CD8-positive, alpha-beta memory T cell (primary cell): Measurements from ENCODE around the gene MEIS2. TPM values are rescaled to one million over a fixed set of nuclear protein-coding genes. Genes with fewer than 3 reads are reported as not detected.

Experiments
- CTCF ChIA-PET: fragments of 350-600 bp; sonication (Branson Sonifier 250); formaldehyde crosslinking; loops from one replicate; lab custom pipeline; 2021; ENCODE audit warnings: antibody characterized with exemption; lab: Charles Lee
- POLR2A ChIA-PET: fragments of 350-600 bp; sonication (Branson Sonifier 250); formaldehyde crosslinking; loops from one replicate; lab custom pipeline; 2021; ENCODE audit warnings: antibody characterized with exemption; lab: Charles Lee
- DNase-seq, 5 donors: peaks; one replicate each; pipeline versions ENCODE4 v3.0.0 to v3.0.0-alpha.2; 2020 to 2022; ENCODE audit warnings: mixed read lengths in 1 of 5
- H3K27ac ChIP-seq: one replicate; pipeline ENCODE4 v1.7.0; 2013; ENCODE audit warnings: low read depth, mild to moderate bottlenecking, low read length, moderate library complexity
- H3K27me3 ChIP-seq: 2 replicates; pipeline ENCODE4 v1.7.0; 2013; ENCODE audit warnings: low read length, mild to moderate bottlenecking; ENCODE audit not compliant: insufficient read depth, poor library complexity, severe bottlenecking
- H3K36me3 ChIP-seq: 2 replicates; pipeline ENCODE4 v1.7.0; 2013; ENCODE audit warnings: mild to moderate bottlenecking, low read length, moderate library complexity; ENCODE audit not compliant: insufficient read depth
- H3K4me1 ChIP-seq: 2 replicates; pipeline ENCODE4 v1.7.0; 2013; ENCODE audit warnings: mild to moderate bottlenecking, low read length, moderate library complexity; ENCODE audit not compliant: insufficient read depth
- H3K4me3 ChIP-seq: 2 replicates; pipeline ENCODE4 v1.7.0; 2013; ENCODE audit warnings: mild to moderate bottlenecking, low read length
- H3K9me3 ChIP-seq: 2 replicates; pipeline ENCODE4 v1.7.0; 2013; ENCODE audit warnings: mild to moderate bottlenecking, low read length
- H3K27ac Mint-ChIP-seq, 8 donors: one replicate each; pipeline ENCODE4 v1.8.0; 2020 to 2021; ENCODE audit warnings: mixed read lengths in 8 of 8, mild to moderate bottlenecking in 6 of 8, inconsistent platforms in 3 of 8, moderate library complexity in 3 of 8
- H3K27me3 Mint-ChIP-seq, 2 donors: one replicate each; pipeline ENCODE4 v1.8.0; 2020 to 2021; ENCODE audit warnings: mixed read lengths in 2 of 2, mild to moderate bottlenecking in 1 of 2, moderate library complexity in 1 of 2
- H3K36me3 Mint-ChIP-seq, 3 donors: one replicate each; pipeline ENCODE4 v1.8.0; 2020 to 2021; ENCODE audit warnings: mixed read lengths in 3 of 3, inconsistent platforms in 1 of 3, mild to moderate bottlenecking in 1 of 3
- H3K4me1 Mint-ChIP-seq, 3 donors: one replicate each; pipeline ENCODE4 v1.8.0; 2020 to 2021; ENCODE audit warnings: mixed read lengths in 3 of 3, inconsistent platforms in 1 of 3, mild to moderate bottlenecking in 1 of 3
- H3K4me3 Mint-ChIP-seq, 7 donors: one replicate each; pipeline ENCODE4 v1.8.0; 2020 to 2021; ENCODE audit warnings: mixed read lengths in 7 of 7, mild to moderate bottlenecking in 6 of 7, moderate library complexity in 4 of 7, inconsistent platforms in 2 of 7
- H3K9me3 Mint-ChIP-seq, 5 donors: one replicate each; pipeline ENCODE4 v1.8.0; 2020 to 2022; ENCODE audit warnings: mixed read lengths in 5 of 5, mild to moderate bottlenecking in 3 of 5, moderate library complexity in 2 of 5, inconsistent platforms in 1 of 5
- polyA plus RNA-seq: library from polyadenylated mRNA; unstranded; fragments of 300-500 nt; fragmentation: Illumina TruSeq; gene quantifications from one replicate; pipeline ENCODE4 v1.2.3, GENCODE V29; 2021
- total RNA-seq, 2 experiments: library from RNA; stranded (reverse); gene quantifications; one replicate each; pipeline ENCODE4 v1.2.3, GENCODE V29; 2021

The MEIS2 gene
- total and polyA plus RNA-seq, 3 experiments from 2014 or later, result not detected

- CTCF ChIA-PET, result no interaction called here
- H3K27me3 ChIP-seq, result peaks cover 45% of the 10 kb centered on the region
- no peak overlapping the region for H3K4me3 Mint-ChIP-seq
Measured at GRCh38 chr15:36883713-36884517, 216.4 kb downstream of the MEIS2 start.

GRCh38 chr15:36882487-36883131 lies 217.7 kb downstream of the MEIS2 start:
- Histone ChIP-seq H3K27ac (no peak overlapping the region), H3K4me3 (no peak overlapping the region), H3K4me1 (no peaks in the 10 kb centered on the region), H3K36me3 (no peaks in the 10 kb centered on the region), H3K27me3 (peaks cover 50% of the 10 kb centered on the region), H3K9me3 (no peaks in the 10 kb centered on the region)
- Mint-ChIP-seq H3K4me1 (peaks cover 6 to 34% (median 16%) of the 10 kb centered on the region in 3 donors), H3K36me3 (no peaks in the 10 kb centered on the region), H3K4me3 (no peak overlapping the region), H3K27me3 (peaks cover 82 to 96% of the 10 kb centered on the region in 2 donors), H3K9me3 (peaks cover 0 to 14% (median 9%) of the 10 kb centered on the region in 5 donors), H3K27ac (no peak overlapping the region)
- ChIA-PET CTCF (no interaction called here), POLR2A (no interaction called here)
- DNase-seq, result no peak

More at GRCh38 chr15:36883713-36884517, 216.4 kb downstream of the MEIS2 start:
- no peak overlapping the region for H3K27ac ChIP-seq
- Mint-ChIP-seq H3K4me1 (peaks cover 5 to 27% (median 14%) of the 10 kb centered on the region in 3 donors), H3K27ac (no peak overlapping the region), H3K9me3 (peaks cover 0 to 15% (median 4%) of the 10 kb centered on the region in 5 donors), H3K27me3 (peaks cover 87 to 96% of the 10 kb centered on the region in 2 donors), H3K36me3 (no peaks in the 10 kb centered on the region)
- no peaks in the 10 kb centered on the region for H3K4me1 ChIP-seq
- no peaks in the 10 kb centered on the region for H3K36me3 ChIP-seq
- no peaks in the 10 kb centered on the region for H3K9me3 ChIP-seq
- H3K4me3 ChIP-seq, result no peak overlapping the region
- POLR2A ChIA-PET, result no interaction called here
- DNase-seq, result peak; percentile 5 to 56 (median 22)

- Histone ChIP-seq H3K27ac (no peak overlapping the region), H3K4me1 (no peaks in the 10 kb centered on the region), H3K27me3 (peaks cover 48% of the 10 kb centered on the region), H3K4me3 (no peak overlapping the region), H3K36me3 (no peaks in the 10 kb centered on the region), H3K9me3 (no peaks in the 10 kb centered on the region)
- Mint-ChIP-seq H3K4me1 (peaks cover 7 to 31% (median 15%) of the 10 kb centered on the region in 3 donors), H3K9me3 (peaks cover 0 to 15% (median 6%) of the 10 kb centered on the region in 5 donors), H3K27ac (no peak overlapping the region), H3K27me3 (peaks cover 83 to 96% of the 10 kb centered on the region in 2 donors), H3K36me3 (no peaks in the 10 kb centered on the region), H3K4me3 (no peak overlapping the region)
- ChIA-PET CTCF (no interaction called here), POLR2A (no interaction called here)
- no peak for DNase-seq
Measured at GRCh38 chr15:36882056-36882455, 218.3 kb downstream of the MEIS2 start.

GRCh38 chr15:36881516-36881915 lies 218.8 kb downstream of the MEIS2 start:
- H3K27me3 Mint-ChIP-seq, result peaks cover 84 to 96% of the 10 kb centered on the region in 2 donors
- CTCF ChIA-PET, result no interaction called here

GRCh38 chr15:36880913-36881460 lies 219.4 kb downstream of the MEIS2 start:
- ChIA-PET POLR2A (no interaction called here), CTCF (no interaction called here)
- H3K4me1 Mint-ChIP-seq, result peaks cover 6 to 30% (median 15%) of the 10 kb centered on the region in 3 donors
- H3K36me3 Mint-ChIP-seq, result no peaks in the 10 kb centered on the region
- no peak overlapping the region for H3K27ac Mint-ChIP-seq
- Histone ChIP-seq H3K36me3 (no peaks in the 10 kb centered on the region), H3K27me3 (peaks cover 48% of the 10 kb centered on the region), H3K4me1 (no peaks in the 10 kb centered on the region), H3K27ac (no peak overlapping the region), H3K4me3 (no peak overlapping the region), H3K9me3 (no peaks in the 10 kb centered on the region)
- peaks cover 82 to 94% of the 10 kb centered on the region in 2 donors for H3K27me3 Mint-ChIP-seq
- H3K4me3 Mint-ChIP-seq, result no peak overlapping the region
- peaks cover 0 to 12% (median 5%) of the 10 kb centered on the region in 5 donors for H3K9me3 Mint-ChIP-seq
- no peak for DNase-seq

More at GRCh38 chr15:36881516-36881915, 218.8 kb downstream of the MEIS2 start:
- POLR2A ChIA-PET, result no interaction called here
- Histone ChIP-seq H3K36me3 (no peaks in the 10 kb centered on the region), H3K9me3 (no peaks in the 10 kb centered on the region), H3K27ac (no peak overlapping the region), H3K27me3 (peaks cover 48% of the 10 kb centered on the region), H3K4me1 (no peaks in the 10 kb centered on the region), H3K4me3 (no peak overlapping the region)
- Mint-ChIP-seq H3K4me1 (peaks cover 6 to 30% (median 15%) of the 10 kb centered on the region in 3 donors), H3K36me3 (no peaks in the 10 kb centered on the region), H3K4me3 (no peak overlapping the region), H3K9me3 (peaks cover 0 to 14% (median 5%) of the 10 kb centered on the region in 5 donors), H3K27ac (no peak overlapping the region)
- no peak for DNase-seq

- CTCF ChIA-PET, result no interaction called here
- DNase-seq, result no peak
- Mint-ChIP-seq H3K4me3 (no peak overlapping the region), H3K9me3 (peaks cover 0 to 12% (median 5%) of the 10 kb centered on the region in 5 donors), H3K36me3 (no peaks in the 10 kb centered on the region), H3K27ac (no peak overlapping the region), H3K4me1 (peaks cover 6 to 30% (median 15%) of the 10 kb centered on the region in 3 donors), H3K27me3 (peaks cover 80 to 92% of the 10 kb centered on the region in 2 donors)
- H3K4me3 ChIP-seq, result no peak overlapping the region
- no peak overlapping the region for H3K27ac ChIP-seq
- POLR2A ChIA-PET, result no interaction called here
- peaks cover 43% of the 10 kb centered on the region for H3K27me3 ChIP-seq
- no peaks in the 10 kb centered on the region for H3K36me3 ChIP-seq
- no peaks in the 10 kb centered on the region for H3K9me3 ChIP-seq
- H3K4me1 ChIP-seq, result no peaks in the 10 kb centered on the region
Measured at GRCh38 chr15:36880224-36880912, 220.0 kb downstream of the MEIS2 start.

- Histone ChIP-seq H3K4me3 (no peak overlapping the region), H3K27ac (no peak overlapping the region), H3K9me3 (no peaks in the 10 kb centered on the region), H3K36me3 (no peaks in the 10 kb centered on the region), H3K27me3 (peaks cover 36% of the 10 kb centered on the region), H3K4me1 (no peaks in the 10 kb centered on the region)
- Mint-ChIP-seq H3K4me1 (peaks cover 6 to 30% (median 15%) of the 10 kb centered on the region in 3 donors), H3K9me3 (peaks cover 0 to 7% (median 5%) of the 10 kb centered on the region in 5 donors), H3K27me3 (peaks cover 73 to 91% of the 10 kb centered on the region in 2 donors), H3K27ac (no peak overlapping the region), H3K36me3 (no peaks in the 10 kb centered on the region), H3K4me3 (no peak overlapping the region)
- DNase-seq, result no peak
- ChIA-PET POLR2A (no interaction called here), CTCF (no interaction called here)
Measured at GRCh38 chr15:36879568-36880222, 220.7 kb downstream of the MEIS2 start.
